H9 (cell line): ENCODE measurements around the gene ADAM23. TPM values are rescaled to one million over a fixed set of nuclear protein-coding genes. Genes with fewer than 3 reads are reported as not detected.
A peak's percentile ranks its signal among the peaks of the same experiment; 100 is the strongest.

Source experiments
- DNase-seq: peaks from one replicate; pipeline ENCODE4 v3.0.0-alpha.2; 2017
- H2AFZ ChIP-seq: one replicate; pipeline ENCODE4 v1.6.1; 2013; ENCODE audit warnings: mild to moderate bottlenecking, low read length, control low read depth, moderate library complexity
- H2AK5ac ChIP-seq: 2 replicates; pipeline ENCODE4 v1.6.1; 2013; ENCODE audit warnings: low read length, control low read depth, mixed read lengths; ENCODE audit not compliant: insufficient read length
- H2BK120ac ChIP-seq: one replicate; pipeline ENCODE4 v1.6.1; 2013; ENCODE audit warnings: low read depth, mild to moderate bottlenecking, low read length, control low read depth, inconsistent platforms; ENCODE audit not compliant: poor library complexity, severe bottlenecking
- H2BK12ac ChIP-seq: 2 replicates; pipeline ENCODE4 v1.6.1; 2013; ENCODE audit warnings: low read length, control low read depth, mixed read lengths, low read depth; ENCODE audit not compliant: insufficient read length
- H2BK15ac ChIP-seq: 2 replicates; pipeline ENCODE4 v1.6.1; 2013; ENCODE audit warnings: low read depth, low read length, control low read depth
- H2BK20ac ChIP-seq: one replicate; pipeline ENCODE4 v1.6.1; 2013; ENCODE audit warnings: low read depth, mild to moderate bottlenecking, low read length, control low read depth, inconsistent platforms; ENCODE audit not compliant: poor library complexity, severe bottlenecking
- H2BK5ac ChIP-seq: 2 replicates; pipeline ENCODE4 v1.6.1; 2013; ENCODE audit warnings: low read length, control low read depth, mixed read lengths; ENCODE audit not compliant: insufficient read length
- H3K14ac ChIP-seq: 2 replicates; pipeline ENCODE4 v1.6.1; 2013; ENCODE audit warnings: low read length, control low read depth; ENCODE audit not compliant: insufficient read depth
- H3K18ac ChIP-seq: 2 replicates; pipeline ENCODE4 v1.6.1; 2013; ENCODE audit warnings: low read depth, mild to moderate bottlenecking, mixed read lengths, low read length, control low read depth; ENCODE audit not compliant: insufficient read length
- H3K23ac ChIP-seq: 2 replicates; pipeline ENCODE4 v1.6.1; 2013; ENCODE audit warnings: low read length, control low read depth, mixed read lengths, low read depth; ENCODE audit not compliant: insufficient read length
- H3K23me2 ChIP-seq: 2 replicates; pipeline ENCODE4 v1.6.1; 2013; ENCODE audit warnings: low read depth, mild to moderate bottlenecking, mixed read lengths, low read length, control low read depth; ENCODE audit not compliant: insufficient read length, poor library complexity, severe bottlenecking
- H3K27ac ChIP-seq: 2 replicates; pipeline ENCODE4 v1.5.1; 2013; ENCODE audit warnings: low read length, control low read depth, mixed read lengths, low read depth; ENCODE audit not compliant: insufficient read length
- H3K27me3 ChIP-seq: 2 replicates; pipeline ENCODE4 v1.6.1; 2013; ENCODE audit warnings: low read length, control low read depth, inconsistent platforms; ENCODE audit not compliant: insufficient read depth
- H3K4ac ChIP-seq: 2 replicates; pipeline ENCODE4 v1.6.1; 2013; ENCODE audit warnings: low read depth, mild to moderate bottlenecking, control low read depth, inconsistent platforms, low read length, moderate library complexity
- H3K4me1 ChIP-seq: 2 replicates; pipeline ENCODE4 v1.6.1; 2013; ENCODE audit warnings: low read length, control low read depth, inconsistent platforms; ENCODE audit not compliant: insufficient read depth
- H3K4me2 ChIP-seq: 2 replicates; pipeline ENCODE4 v1.6.1; 2013; ENCODE audit warnings: low read length, control low read depth, mixed read lengths; ENCODE audit not compliant: insufficient read length, insufficient read depth
- H3K56ac ChIP-seq: 2 replicates; pipeline ENCODE4 v1.6.1; 2013; ENCODE audit warnings: low read depth, mild to moderate bottlenecking, mixed read lengths, low read length, control low read depth; ENCODE audit not compliant: insufficient read length
- H3K79me1 ChIP-seq: 2 replicates; pipeline ENCODE4 v1.6.1; 2013; ENCODE audit warnings: low read depth, mild to moderate bottlenecking, moderate library complexity, low read length, control low read depth, inconsistent platforms; ENCODE audit not compliant: insufficient read depth, poor library complexity, severe bottlenecking
- H3K79me2 ChIP-seq: 2 replicates; pipeline ENCODE4 v1.6.1; 2013; ENCODE audit warnings: low read length, control low read depth, inconsistent platforms; ENCODE audit not compliant: insufficient read depth
- H3K9ac ChIP-seq: 2 replicates; pipeline ENCODE4 v1.6.1; 2013; ENCODE audit warnings: low read length, control low read depth, mixed read lengths; ENCODE audit not compliant: insufficient read length; ENCODE audit errors: extremely low read depth
- H3K9me3 ChIP-seq: one replicate; pipeline ENCODE4 v1.6.1; 2013; ENCODE audit warnings: low read depth, low read length, inconsistent platforms; ENCODE audit not compliant: control insufficient read depth
- H3T11ph ChIP-seq: one replicate; pipeline ENCODE4 v1.6.1; 2013; ENCODE audit warnings: mild to moderate bottlenecking, low read length, control low read depth, inconsistent platforms
- H4K20me1 ChIP-seq: one replicate; pipeline ENCODE4 v1.6.1; 2013; ENCODE audit not compliant: control insufficient read depth, insufficient read length, insufficient read depth
- H4K5ac ChIP-seq: 2 replicates; pipeline ENCODE4 v1.6.1; 2013; ENCODE audit warnings: low read depth, mild to moderate bottlenecking, mixed read lengths, low read length, control low read depth; ENCODE audit not compliant: insufficient read length
- H4K8ac ChIP-seq: replicated peaks from 2 replicates; pipeline ENCODE4 v1.6.1; 2013; ENCODE audit warnings: low read length, control low read depth, mixed read lengths, low read depth; ENCODE audit not compliant: insufficient read length
- H4K91ac ChIP-seq: 2 replicates; pipeline ENCODE4 v1.6.1; 2013; ENCODE audit warnings: low read depth, mild to moderate bottlenecking, moderate library complexity, mixed read lengths, low read length, control low read depth; ENCODE audit not compliant: insufficient read length
- H3K27ac Mint-ChIP-seq, 3 experiments: 2 replicates in 2 of 3; 3 replicates in 1 of 3; pipeline ENCODE4 v1.8.0; 2020 to 2021; ENCODE audit warnings: mixed read lengths in 3 of 3, mild to moderate bottlenecking in 1 of 3, moderate library complexity in 1 of 3
- H3K27me3 Mint-ChIP-seq: 2 replicates; pipeline ENCODE4 v1.8.0; 2021; ENCODE audit warnings: low read depth, mild to moderate bottlenecking, moderate library complexity, mixed read lengths
- H3K36me3 Mint-ChIP-seq, 3 experiments: 2 replicates in 2 of 3; 3 replicates in 1 of 3; pipeline ENCODE4 v1.8.0; 2020 to 2021; ENCODE audit warnings: low read depth in 3 of 3, mixed read lengths in 3 of 3; ENCODE audit not compliant: insufficient read depth in 1 of 3
- H3K4me1 Mint-ChIP-seq, 2 experiments: 2 replicates each; pipeline ENCODE4 v1.8.0; 2020; ENCODE audit warnings: mixed read lengths in 2 of 2
- H3K4me3 Mint-ChIP-seq, 2 experiments: 2 replicates in 1 of 2; 3 replicates in 1 of 2; pipeline ENCODE4 v1.8.0; 2020 to 2021; ENCODE audit warnings: mild to moderate bottlenecking in 2 of 2, mixed read lengths in 2 of 2, moderate library complexity in 1 of 2
- H3K9me3 Mint-ChIP-seq, 2 experiments: 2 replicates in 1 of 2; 3 replicates in 1 of 2; pipeline ENCODE4 v1.8.0; 2020; ENCODE audit warnings: mild to moderate bottlenecking in 2 of 2, mixed read lengths in 2 of 2, moderate library complexity in 1 of 2
- CTCF ChIP-seq: fragments of 200-600 bp; sonication (generic); conservative IDR thresholded peaks from 3 replicates; pipeline ENCODE4 v1.8.0; 2021; ENCODE audit warnings: antibody characterized with exemption, mild to moderate bottlenecking
- WGBS: extraction: QIAGEN DNeasy Blood & Tissue Kit; methylation state at CpG from one replicate; pipeline ENCODE4 v1.1.7; 2013; ENCODE audit warnings: missing lambda C conversion rate, low lambda C conversion rate, mixed read lengths; ENCODE audit not compliant: insufficient read length; ENCODE audit errors: extremely low coverage; 5-methylcytosine and 5-hydroxymethylcytosine counted together
- total RNA-seq: library from RNA; stranded (reverse); gene quantifications from 2 replicates; pipeline ENCODE4 v1.2.1, GENCODE V29; 2021

Gene ADAM23
- total RNA-seq, 1 experiment from 2014 or later, result 21.4 TPM

- Histone ChIP-seq H2BK120ac (no peak overlapping the region), H3K27me3 (no peaks in the 10 kb centered on the region), H3K23ac (no peak overlapping the region), H4K20me1 (no peaks in the 10 kb centered on the region), H3K23me2 (no peaks in the 10 kb centered on the region), H3K4me2 (no peak overlapping the region), H3K56ac (no peak overlapping the region), H4K8ac (no peak overlapping the region), H2BK12ac (no peak overlapping the region), H3K9ac (no peak overlapping the region), H2BK5ac (no peak overlapping the region), H3K79me1 (no peaks in the 10 kb centered on the region), H3K27ac (no peak overlapping the region), H3K4ac (no peak overlapping the region), H3K9me3 (no peaks in the 10 kb centered on the region), H3K79me2 (no peaks in the 10 kb centered on the region), H2AFZ (no peak overlapping the region), H2BK20ac (no peak overlapping the region), H4K91ac (no peak overlapping the region), H4K5ac (no peak overlapping the region), H3T11ph (no peak overlapping the region), H3K4me1 (no peaks in the 10 kb centered on the region), H2BK15ac (no peak overlapping the region), H2AK5ac (no peak overlapping the region), H3K14ac (no peak overlapping the region), H3K18ac (no peak overlapping the region)
- WGBS, result no CpG with 5 or more reads among the region's 2 CpGs
- no peaks in the 10 kb centered on the region for H3K27me3 Mint-ChIP-seq
- DNase-seq, result no peak
- peak overlapping the region in 1 of 3 experiments; percentile 86; a peak in 1 of 7 replicates for H3K27ac Mint-ChIP-seq
- H3K4me1 Mint-ChIP-seq, result peaks cover 13% of the 10 kb centered on the region in 2 experiments
- TF ChIP-seq CTCF, result no peak
- peaks cover 0 to 11% (median 4%) of the 10 kb centered on the region in 3 experiments; a peak in 5 of 7 replicates for H3K36me3 Mint-ChIP-seq
- H3K9me3 Mint-ChIP-seq, result no peaks in the 10 kb centered on the region
- no peak overlapping the region for H3K4me3 Mint-ChIP-seq
These were observed 142.0 kb downstream of the ADAM23 start for GRCh38 chr2:206585335-206585734.
